Memory B cell (primary cell): ENCODE results near the gene CCR4.
A peak's percentile ranks its signal among the peaks of the same experiment; 100 is the strongest.
"Not testable (repeated sequence)": the region's sequence is repeated elsewhere in the genome, so short reads cannot be mapped to it uniquely, and the experiment has no call there.

Experiments
- ATAC-seq: fragments of 150-1000 bp; cut with Tn5 transposase; 2 replicates; pipeline ENCODE4 v1.10.0; 2021; ENCODE audit warnings: low read depth, mild to moderate bottlenecking, moderate library complexity
- DNase-seq, 2 donors: peaks; one replicate each; pipeline ENCODE4 v3.0.0; 2022; ENCODE audit warnings: low spot score in 2 of 2
- H3K27ac Mint-ChIP-seq: one replicate; pipeline ENCODE4 v1.8.0; 2022; ENCODE audit warnings: mild to moderate bottlenecking, moderate library complexity, mixed read lengths
- H3K27me3 Mint-ChIP-seq: one replicate; pipeline ENCODE4 v1.8.0; 2022; ENCODE audit warnings: mixed read lengths
- H3K36me3 Mint-ChIP-seq: one replicate; pipeline ENCODE4 v1.8.0; 2022; ENCODE audit warnings: mild to moderate bottlenecking, mixed read lengths
- H3K4me1 Mint-ChIP-seq: one replicate; pipeline ENCODE4 v1.8.0; 2022; ENCODE audit warnings: mixed read lengths
- H3K4me3 Mint-ChIP-seq: one replicate; pipeline ENCODE4 v1.8.0; 2022; ENCODE audit warnings: mild to moderate bottlenecking, moderate library complexity, mixed read lengths
- H3K9me3 Mint-ChIP-seq: one replicate; pipeline ENCODE4 v1.8.0; 2022; ENCODE audit warnings: mixed read lengths

Gene CCR4

GRCh38 chr3:32983124-32983523, 31.7 kb downstream of the CCR4 start:
- no peaks in the 10 kb centered on the region for H3K4me1 Mint-ChIP-seq
- H3K27ac Mint-ChIP-seq, result no peak overlapping the region
- no peaks in the 10 kb centered on the region for H3K9me3 Mint-ChIP-seq
- H3K27me3 Mint-ChIP-seq, result peaks cover 1% of the 10 kb centered on the region
- no peak overlapping the region for H3K4me3 Mint-ChIP-seq
- H3K36me3 Mint-ChIP-seq, result no peaks in the 10 kb centered on the region
- ATAC-seq (no peak), DNase-seq (no peak)

- not testable (repeated sequence) for DNase-seq, H3K9me3 Mint-ChIP-seq, H3K36me3 Mint-ChIP-seq, H3K27ac Mint-ChIP-seq, H3K27me3 Mint-ChIP-seq, H3K4me3 Mint-ChIP-seq, ATAC-seq, H3K4me1 Mint-ChIP-seq
These were observed 33.5 kb downstream of the CCR4 start for GRCh38 chr3:32984918-32985317.

GRCh38 chr3:32989171-32989570, 37.7 kb downstream of the CCR4 start:
- peak overlapping the region; percentile 58 for H3K27ac Mint-ChIP-seq
- no peak overlapping the region for H3K4me3 Mint-ChIP-seq
- H3K36me3 Mint-ChIP-seq, result peaks cover 2% of the 10 kb centered on the region
- H3K9me3 Mint-ChIP-seq, result no peaks in the 10 kb centered on the region
- H3K4me1 Mint-ChIP-seq, result peaks cover 13% of the 10 kb centered on the region
- DNase-seq (no peak), ATAC-seq (no peak)
- no peaks in the 10 kb centered on the region for H3K27me3 Mint-ChIP-seq

- H3K27me3 Mint-ChIP-seq, result no peaks in the 10 kb centered on the region
- peaks cover 13% of the 10 kb centered on the region for H3K4me1 Mint-ChIP-seq
- H3K9me3 Mint-ChIP-seq, result no peaks in the 10 kb centered on the region
- H3K27ac Mint-ChIP-seq, result peak overlapping the region; percentile 23
- ATAC-seq (no peak), DNase-seq (no peak)
- peaks cover 2% of the 10 kb centered on the region for H3K36me3 Mint-ChIP-seq
- H3K4me3 Mint-ChIP-seq, result no peak overlapping the region
These were observed 38.7 kb downstream of the CCR4 start for GRCh38 chr3:32990116-32990515.

GRCh38 chr3:32991781-32992180, 40.3 kb downstream of the CCR4 start:
- H3K4me3 Mint-ChIP-seq, result no peak overlapping the region
- no peaks in the 10 kb centered on the region for H3K9me3 Mint-ChIP-seq
- H3K27ac Mint-ChIP-seq, result no peak overlapping the region
- DNase-seq, result no peak
- H3K27me3 Mint-ChIP-seq, result no peaks in the 10 kb centered on the region
- H3K4me1 Mint-ChIP-seq, result peaks cover 13% of the 10 kb centered on the region
- ATAC-seq, result no peak
- H3K36me3 Mint-ChIP-seq, result peaks cover 3% of the 10 kb centered on the region

- Mint-ChIP-seq H3K9me3 (no peaks in the 10 kb centered on the region), H3K4me1 (peaks cover 13% of the 10 kb centered on the region), H3K36me3 (peaks cover 6% of the 10 kb centered on the region), H3K27ac (no peak overlapping the region), H3K27me3 (no peaks in the 10 kb centered on the region), H3K4me3 (no peak overlapping the region)
- ATAC-seq (no peak), DNase-seq (no peak)
These were observed 40.9 kb downstream of the CCR4 start for GRCh38 chr3:32992310-32992686.

- Mint-ChIP-seq H3K36me3 (peaks cover 10% of the 10 kb centered on the region), H3K27me3 (no peaks in the 10 kb centered on the region), H3K4me3 (no peak overlapping the region), H3K9me3 (no peaks in the 10 kb centered on the region), H3K27ac (no peak overlapping the region), H3K4me1 (peaks cover 12% of the 10 kb centered on the region)
- no peak for DNase-seq
- no peak for ATAC-seq
These were observed 42.6 kb downstream of the CCR4 start for GRCh38 chr3:32994045-32994444.

GRCh38 chr3:32995098-32995497, 43.7 kb downstream of the CCR4 start:
- no peak overlapping the region for H3K4me3 Mint-ChIP-seq
- ATAC-seq, result no peak
- H3K4me1 Mint-ChIP-seq, result peaks cover 6% of the 10 kb centered on the region
- no peaks in the 10 kb centered on the region for H3K9me3 Mint-ChIP-seq
- no peaks in the 10 kb centered on the region for H3K27me3 Mint-ChIP-seq
- H3K36me3 Mint-ChIP-seq, result peaks cover 12% of the 10 kb centered on the region
- DNase-seq, result no peak
- H3K27ac Mint-ChIP-seq, result no peak overlapping the region

- no peak overlapping the region for H3K4me3 Mint-ChIP-seq
- H3K4me1 Mint-ChIP-seq, result peaks cover 9% of the 10 kb centered on the region
- H3K27ac Mint-ChIP-seq, result no peak overlapping the region
- ATAC-seq (no peak), DNase-seq (no peak)
- no peaks in the 10 kb centered on the region for H3K9me3 Mint-ChIP-seq
- peaks cover 16% of the 10 kb centered on the region for H3K36me3 Mint-ChIP-seq
- no peaks in the 10 kb centered on the region for H3K27me3 Mint-ChIP-seq
These were observed 44.8 kb downstream of the CCR4 start for GRCh38 chr3:32996048-32996754.

- Mint-ChIP-seq H3K36me3 (peaks cover 17% of the 10 kb centered on the region), H3K9me3 (no peaks in the 10 kb centered on the region), H3K4me1 (peaks cover 9% of the 10 kb centered on the region), H3K27ac (no peak overlapping the region), H3K27me3 (no peaks in the 10 kb centered on the region), H3K4me3 (no peak overlapping the region)
- ATAC-seq (no peak), DNase-seq (no peak)
These were observed 45.3 kb downstream of the CCR4 start for GRCh38 chr3:32996755-32997091.

GRCh38 chr3:32998631-32999451, 47.4 kb downstream of the CCR4 start:
- Mint-ChIP-seq H3K9me3 (no peaks in the 10 kb centered on the region), H3K4me1 (peaks cover 12% of the 10 kb centered on the region), H3K4me3 (no peak overlapping the region), H3K36me3 (peaks cover 25% of the 10 kb centered on the region), H3K27ac (peak overlapping the region; percentile 1), H3K27me3 (no peaks in the 10 kb centered on the region)
- no peak for ATAC-seq
- DNase-seq, result no peak

- no peak for ATAC-seq
- DNase-seq, result no peak
- H3K27ac Mint-ChIP-seq, result no peak overlapping the region
- peaks cover 36% of the 10 kb centered on the region for H3K36me3 Mint-ChIP-seq
- H3K4me1 Mint-ChIP-seq, result peaks cover 12% of the 10 kb centered on the region
- peaks cover 2% of the 10 kb centered on the region for H3K9me3 Mint-ChIP-seq
- no peaks in the 10 kb centered on the region for H3K27me3 Mint-ChIP-seq
- H3K4me3 Mint-ChIP-seq, result no peak overlapping the region
These were observed 49.4 kb downstream of the CCR4 start for GRCh38 chr3:33000691-33001385.

- H3K9me3 Mint-ChIP-seq, result peaks cover 2% of the 10 kb centered on the region
- H3K27ac Mint-ChIP-seq, result no peak overlapping the region
- H3K36me3 Mint-ChIP-seq, result peaks cover 36% of the 10 kb centered on the region
- DNase-seq (no peak), ATAC-seq (no peak)
- H3K4me3 Mint-ChIP-seq, result no peak overlapping the region
- H3K27me3 Mint-ChIP-seq, result no peaks in the 10 kb centered on the region
- peaks cover 12% of the 10 kb centered on the region for H3K4me1 Mint-ChIP-seq
These were observed 50.4 kb downstream of the CCR4 start for GRCh38 chr3:33001889-33002288.

- ATAC-seq, result no peak
- Mint-ChIP-seq H3K27ac (no peak overlapping the region), H3K4me1 (peaks cover 17% of the 10 kb centered on the region), H3K36me3 (peaks cover 44% of the 10 kb centered on the region), H3K27me3 (no peaks in the 10 kb centered on the region), H3K9me3 (peaks cover 2% of the 10 kb centered on the region), H3K4me3 (no peak overlapping the region)
- no peak for DNase-seq
These were observed 51.9 kb downstream of the CCR4 start for GRCh38 chr3:33003308-33003707.
